SU-DHL-6 (cell line): ENCODE measurements around the gene RNU5D-1.

Experiments
- EZH2phosphoT487 ChIP-seq: fragments of 200-600 bp; sonication (generic), shearing (Covaris generic); conservative IDR thresholded peaks from 2 replicates; pipeline ENCODE4 v1.6.1; 2018; ENCODE audit warnings: mild to moderate bottlenecking, antibody characterized with exemption, low read length, moderate library complexity, mixed read lengths
- TF ChIP-seq, protein P1 (sequence below): fragments of 200-600 bp; sonication (generic); IDR thresholded peaks from one replicate; pipeline ENCODE4 v1.5.1; 2017; ENCODE audit warnings: antibody characterized with exemption, mild to moderate bottlenecking, low read length, moderate library complexity; ENCODE audit not compliant: insufficient read depth, poor library complexity, severe bottlenecking

DNA sequence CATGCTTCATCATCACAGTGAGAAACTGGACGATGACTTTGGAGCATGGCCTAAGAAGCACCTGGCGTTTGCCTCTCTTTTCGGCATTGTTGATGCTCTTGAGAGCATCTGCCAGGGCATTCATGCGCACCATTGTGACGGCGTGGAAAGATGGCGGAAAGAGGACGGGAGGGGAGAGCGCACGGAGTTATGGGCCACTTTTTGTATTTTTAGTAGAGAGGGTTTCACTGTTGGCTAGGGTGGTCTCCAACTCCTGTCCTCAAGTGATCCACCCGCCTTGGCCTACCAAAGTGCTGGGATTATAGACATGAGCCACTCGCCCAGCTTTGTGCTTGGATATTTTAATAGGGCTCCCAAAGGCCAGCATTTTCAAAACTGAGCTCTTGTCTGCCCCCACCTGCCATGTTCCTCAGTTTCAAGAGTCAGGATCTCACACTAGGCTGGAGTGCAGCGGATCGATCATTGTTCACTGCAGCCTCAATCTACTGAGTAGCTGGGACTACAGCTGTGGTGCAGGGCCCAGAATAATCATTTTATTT is 49.7 kb upstream of the RNU5D-1 start:
- TF ChIP-seq, protein P1, sequence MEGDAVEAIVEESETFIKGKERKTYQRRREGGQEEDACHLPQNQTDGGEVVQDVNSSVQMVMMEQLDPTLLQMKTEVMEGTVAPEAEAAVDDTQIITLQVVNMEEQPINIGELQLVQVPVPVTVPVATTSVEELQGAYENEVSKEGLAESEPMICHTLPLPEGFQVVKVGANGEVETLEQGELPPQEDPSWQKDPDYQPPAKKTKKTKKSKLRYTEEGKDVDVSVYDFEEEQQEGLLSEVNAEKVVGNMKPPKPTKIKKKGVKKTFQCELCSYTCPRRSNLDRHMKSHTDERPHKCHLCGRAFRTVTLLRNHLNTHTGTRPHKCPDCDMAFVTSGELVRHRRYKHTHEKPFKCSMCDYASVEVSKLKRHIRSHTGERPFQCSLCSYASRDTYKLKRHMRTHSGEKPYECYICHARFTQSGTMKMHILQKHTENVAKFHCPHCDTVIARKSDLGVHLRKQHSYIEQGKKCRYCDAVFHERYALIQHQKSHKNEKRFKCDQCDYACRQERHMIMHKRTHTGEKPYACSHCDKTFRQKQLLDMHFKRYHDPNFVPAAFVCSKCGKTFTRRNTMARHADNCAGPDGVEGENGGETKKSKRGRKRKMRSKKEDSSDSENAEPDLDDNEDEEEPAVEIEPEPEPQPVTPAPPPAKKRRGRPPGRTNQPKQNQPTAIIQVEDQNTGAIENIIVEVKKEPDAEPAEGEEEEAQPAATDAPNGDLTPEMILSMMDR, result no peak
- no peak for TF ChIP-seq EZH2phosphoT487
